ENCODE results near the gene SLC8A1. TPM values are rescaled to one million over a fixed set of nuclear protein-coding genes. Genes with fewer than 3 reads are reported as not detected.

Gene SLC8A1
- total RNA-seq, 4 donors from 2014 or later = 1.3 to 3.8 (median 2.4) TPM

DNA sequence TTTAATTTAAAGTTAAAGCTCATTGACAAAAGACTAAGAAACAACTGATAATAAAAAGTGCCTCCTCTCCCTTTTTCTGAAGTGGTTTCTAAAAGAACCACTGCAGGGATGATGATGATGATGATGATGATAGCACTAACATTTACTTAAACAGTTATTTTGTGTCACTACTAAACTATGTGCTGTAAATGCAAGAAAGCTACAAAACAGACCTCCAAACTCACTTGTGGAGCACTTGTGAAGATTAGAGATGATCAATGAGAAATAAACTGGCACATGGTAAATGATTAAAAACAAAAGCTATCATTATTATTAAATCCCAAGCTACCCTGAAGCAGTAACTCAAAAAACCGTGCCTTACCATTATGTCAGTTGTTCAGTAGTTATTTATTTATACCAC lies 88.7 kb downstream of the SLC8A1 start:
- Histone ChIP-seq H3K36me3 (no peaks in the 10 kb centered on the region), H3K4me1 (peaks cover 0 to 4% of the 10 kb centered on the region in 2 donors)
- in situ Hi-C loops (cut with MboI; ENCODE audit: low sequenced_read_pairs in 4 of 4) = no loop called here

DNA sequence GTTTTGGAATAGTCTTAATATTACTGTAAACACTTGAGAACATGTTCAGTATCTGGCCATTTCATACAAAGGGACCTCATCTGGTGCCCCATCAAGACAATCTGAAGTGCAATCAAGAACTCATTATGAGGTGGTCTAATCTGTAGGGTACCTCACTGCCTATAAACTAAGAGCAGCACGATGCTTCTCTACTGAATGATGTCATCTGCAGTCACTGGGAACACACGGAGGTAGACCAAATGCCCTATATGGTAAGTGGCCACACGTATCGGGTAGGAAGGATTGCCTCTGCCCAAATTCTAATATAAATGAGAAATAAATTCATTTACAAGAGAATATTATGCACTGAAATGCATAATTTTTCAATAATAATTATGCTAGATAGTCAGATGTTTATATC lies 90.4 kb downstream of the SLC8A1 start:
- in situ Hi-C loops (cut with MboI; ENCODE audit: low sequenced_read_pairs in 4 of 4) (no loop called here), intact Hi-C loops (cut with DNase I; ENCODE audit: low total_unique reads) (no loop called here)
- Histone ChIP-seq H3K27me3 (no peaks in the 10 kb centered on the region), H3K36me3 (no peaks in the 10 kb centered on the region), H3K9me3 (no peaks in the 10 kb centered on the region), H3K4me3 (no peak overlapping the region), H3K27ac (no peak overlapping the region), H3K4me1 (peaks cover 0 to 4% of the 10 kb centered on the region in 2 donors)
- TF ChIP-seq, protein P1, sequence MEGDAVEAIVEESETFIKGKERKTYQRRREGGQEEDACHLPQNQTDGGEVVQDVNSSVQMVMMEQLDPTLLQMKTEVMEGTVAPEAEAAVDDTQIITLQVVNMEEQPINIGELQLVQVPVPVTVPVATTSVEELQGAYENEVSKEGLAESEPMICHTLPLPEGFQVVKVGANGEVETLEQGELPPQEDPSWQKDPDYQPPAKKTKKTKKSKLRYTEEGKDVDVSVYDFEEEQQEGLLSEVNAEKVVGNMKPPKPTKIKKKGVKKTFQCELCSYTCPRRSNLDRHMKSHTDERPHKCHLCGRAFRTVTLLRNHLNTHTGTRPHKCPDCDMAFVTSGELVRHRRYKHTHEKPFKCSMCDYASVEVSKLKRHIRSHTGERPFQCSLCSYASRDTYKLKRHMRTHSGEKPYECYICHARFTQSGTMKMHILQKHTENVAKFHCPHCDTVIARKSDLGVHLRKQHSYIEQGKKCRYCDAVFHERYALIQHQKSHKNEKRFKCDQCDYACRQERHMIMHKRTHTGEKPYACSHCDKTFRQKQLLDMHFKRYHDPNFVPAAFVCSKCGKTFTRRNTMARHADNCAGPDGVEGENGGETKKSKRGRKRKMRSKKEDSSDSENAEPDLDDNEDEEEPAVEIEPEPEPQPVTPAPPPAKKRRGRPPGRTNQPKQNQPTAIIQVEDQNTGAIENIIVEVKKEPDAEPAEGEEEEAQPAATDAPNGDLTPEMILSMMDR (IDR thresholded peaks at IDR 0.05 in 4 of 5, conservative IDR thresholded peaks at IDR 0.05 in 1 of 5) = no peak
- no peak for TF ChIP-seq POLR2A (IDR thresholded peaks at IDR 0.05)
- DNase-seq (no peak), ATAC-seq (no peak)

More for the DNA sequence above, 88.7 kb downstream of the SLC8A1 start:
- ATAC-seq (no peak), DNase-seq (no peak)
- Histone ChIP-seq H3K9me3 (no peaks in the 10 kb centered on the region), H3K4me3 (peak overlapping the region in 1 of 4 donors; percentile 19), H3K27me3 (no peaks in the 10 kb centered on the region), H3K27ac (no peak overlapping the region)
- intact Hi-C loops (cut with DNase I; ENCODE audit: low total_unique reads) = no loop called here
- TF ChIP-seq, protein P1 (IDR thresholded peaks at IDR 0.05 in 4 of 5, conservative IDR thresholded peaks at IDR 0.05 in 1 of 5) = no peak
- TF ChIP-seq POLR2A (IDR thresholded peaks at IDR 0.05) = no peak

DNA sequence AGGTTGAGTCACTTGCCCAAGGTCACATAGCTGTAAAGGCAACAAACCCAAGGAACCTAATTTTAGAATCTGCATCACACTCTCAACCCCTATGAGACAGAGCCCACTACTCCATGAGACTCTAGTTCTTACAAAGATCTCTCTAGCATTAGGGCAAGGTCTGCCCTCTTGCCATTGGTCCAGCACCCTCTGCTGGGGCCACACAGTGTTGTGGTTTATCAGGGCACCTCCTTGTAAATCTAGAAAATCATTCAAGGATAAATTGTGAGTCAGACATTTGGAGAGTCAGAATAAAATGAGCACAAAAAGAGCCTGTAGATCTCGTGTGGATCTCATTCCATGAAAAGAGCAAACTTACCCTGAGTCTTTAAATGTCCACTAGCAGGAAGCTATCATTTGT lies 91.2 kb downstream of the SLC8A1 start:
- intact Hi-C loops (cut with DNase I; ENCODE audit: low total_unique reads) = no loop called here
- H3K27me3 ChIP-seq = no peaks in the 10 kb centered on the region
- no peak for TF ChIP-seq POLR2A (IDR thresholded peaks at IDR 0.05)
- TF ChIP-seq, protein P1 (IDR thresholded peaks at IDR 0.05 in 4 of 5, conservative IDR thresholded peaks at IDR 0.05 in 1 of 5) = no peak
- no peak overlapping the region for H3K27ac ChIP-seq
- no peaks in the 10 kb centered on the region for H3K36me3 ChIP-seq
- H3K4me3 ChIP-seq = no peak overlapping the region
- ATAC-seq = no peak
- in situ Hi-C loops (cut with MboI; ENCODE audit: low sequenced_read_pairs in 4 of 4) = no loop called here
- no peak for DNase-seq
- no peaks in the 10 kb centered on the region for H3K9me3 ChIP-seq
- H3K4me1 ChIP-seq = peaks cover 0 to 4% of the 10 kb centered on the region in 2 donors

DNA sequence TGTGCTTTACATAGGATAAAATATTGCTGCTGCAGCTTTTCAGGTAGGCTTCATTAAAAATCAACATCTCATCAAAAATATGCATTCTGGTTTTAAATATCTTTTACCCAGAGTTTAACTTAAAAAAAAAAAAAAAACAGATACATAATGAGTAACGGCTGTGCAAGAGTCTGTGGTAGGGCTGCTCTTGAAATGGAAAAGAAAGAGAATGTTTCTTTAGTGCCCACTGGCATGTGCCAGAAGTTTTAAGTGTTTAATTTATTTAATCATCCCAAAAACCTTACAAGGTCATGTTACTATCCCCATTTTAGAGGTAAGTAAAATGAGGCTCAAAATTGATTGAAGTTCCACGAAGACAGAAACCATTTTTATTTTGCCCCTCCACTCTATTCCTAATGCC lies 92.1 kb downstream of the SLC8A1 start:
- ATAC-seq (no peak), DNase-seq (no peak)
- H3K27ac ChIP-seq = no peak overlapping the region
- in situ Hi-C loops (cut with MboI; ENCODE audit: low sequenced_read_pairs in 4 of 4) = no loop called here
- H3K4me1 ChIP-seq = peaks cover 0 to 3% of the 10 kb centered on the region in 2 donors
- H3K27me3 ChIP-seq = no peaks in the 10 kb centered on the region
- H3K9me3 ChIP-seq = no peaks in the 10 kb centered on the region
- no peak overlapping the region for H3K4me3 ChIP-seq
- H3K36me3 ChIP-seq = no peaks in the 10 kb centered on the region
- intact Hi-C loops (cut with DNase I; ENCODE audit: low total_unique reads) = no loop called here
- TF ChIP-seq, protein P1 (IDR thresholded peaks at IDR 0.05 in 4 of 5, conservative IDR thresholded peaks at IDR 0.05 in 1 of 5) = no peak
- TF ChIP-seq POLR2A (IDR thresholded peaks at IDR 0.05) = no peak

DNA sequence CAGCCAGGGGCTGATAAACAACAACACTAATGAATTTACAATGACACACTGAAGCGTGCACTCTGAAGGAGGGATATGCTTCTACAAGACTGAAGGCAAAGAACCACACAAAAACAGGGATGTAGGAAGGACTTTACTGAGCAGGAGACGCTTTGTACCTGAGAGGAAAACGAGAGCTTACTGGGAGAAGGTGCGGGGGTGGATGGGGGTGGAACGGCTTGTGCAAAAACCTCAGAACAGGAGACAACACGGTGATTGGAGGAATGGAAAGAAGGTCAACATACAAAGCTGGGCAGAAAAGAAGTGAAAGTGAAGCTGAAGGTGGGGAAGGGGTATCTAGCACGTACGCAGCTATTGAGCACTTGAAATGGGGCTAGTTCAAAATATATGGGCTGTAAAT lies 93.1 kb downstream of the SLC8A1 start:
- Histone ChIP-seq H3K27me3 (no peaks in the 10 kb centered on the region), H3K9me3 (no peaks in the 10 kb centered on the region), H3K27ac (no peak overlapping the region), H3K4me1 (no peaks in the 10 kb centered on the region), H3K4me3 (no peak overlapping the region), H3K36me3 (no peaks in the 10 kb centered on the region)
- no peak for TF ChIP-seq POLR2A (IDR thresholded peaks at IDR 0.05)
- TF ChIP-seq, protein P1 (IDR thresholded peaks at IDR 0.05 in 4 of 5, conservative IDR thresholded peaks at IDR 0.05 in 1 of 5) = no peak
- intact Hi-C loops (cut with DNase I; ENCODE audit: low total_unique reads) (no loop called here), in situ Hi-C loops (cut with MboI; ENCODE audit: low sequenced_read_pairs in 4 of 4) (no loop called here)
- DNase-seq = no peak
- ATAC-seq = no peak
